NCI-H2107 treated with DMSO at 0.1 percent for 48 hours (cell line): ENCODE results near the gene LMAN2.

ENCODE experiments used
- DNase-seq: peaks from one replicate; lab custom pipeline; 2025; ENCODE audit not compliant: unreplicated experiment; lab: John Stamatoyannopoulos, UW

The LMAN2 gene

DNA sequence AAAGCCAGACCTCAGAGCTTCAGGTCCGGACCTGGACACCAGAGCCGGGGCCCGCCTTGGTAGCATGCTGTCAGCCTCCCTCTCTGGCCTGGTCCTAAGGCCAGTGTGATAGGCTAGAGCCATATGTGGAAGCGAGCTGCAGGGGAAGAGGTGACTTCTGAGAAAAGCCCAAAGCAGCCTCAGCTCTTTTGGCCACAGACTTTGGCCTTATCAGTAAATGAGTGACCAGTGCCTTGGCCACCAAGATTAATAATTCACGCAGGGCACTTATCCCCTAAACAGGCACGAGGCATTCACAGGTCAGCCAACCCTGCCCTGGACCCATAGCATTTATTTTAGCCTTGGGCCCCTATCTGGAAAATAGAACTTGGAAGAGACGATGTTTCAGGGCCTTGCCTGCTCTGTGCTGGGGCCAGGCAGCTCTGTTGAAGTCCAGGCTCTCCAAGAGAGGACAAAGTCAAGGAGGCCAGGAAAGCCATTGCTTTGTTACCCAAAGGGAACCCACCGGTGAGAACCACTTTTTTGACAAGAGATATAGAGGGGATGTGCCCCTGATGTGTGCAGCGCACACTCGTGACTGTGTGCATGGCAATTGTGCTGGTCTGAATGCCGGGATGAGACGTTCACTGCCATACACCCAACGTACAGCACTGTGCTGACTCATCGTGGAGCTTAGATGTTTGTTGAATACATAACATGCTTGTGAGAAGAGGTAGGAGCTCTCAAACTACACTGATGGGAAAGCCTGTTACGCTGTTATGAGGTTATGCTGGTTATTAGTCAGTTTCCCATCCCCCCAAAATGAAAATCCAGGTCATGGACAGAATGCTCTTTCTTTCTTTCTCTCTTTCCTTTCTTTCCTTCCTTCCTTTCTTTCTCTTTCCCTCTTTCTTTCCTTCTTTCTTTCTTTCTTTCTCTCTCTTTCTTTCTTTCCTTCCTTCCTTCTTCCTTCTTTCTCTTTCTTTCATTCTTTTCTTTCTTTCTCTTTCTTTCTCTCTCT is 27.7 kb upstream of the LMAN2 start:
- DNase-seq = no peak

DNA sequence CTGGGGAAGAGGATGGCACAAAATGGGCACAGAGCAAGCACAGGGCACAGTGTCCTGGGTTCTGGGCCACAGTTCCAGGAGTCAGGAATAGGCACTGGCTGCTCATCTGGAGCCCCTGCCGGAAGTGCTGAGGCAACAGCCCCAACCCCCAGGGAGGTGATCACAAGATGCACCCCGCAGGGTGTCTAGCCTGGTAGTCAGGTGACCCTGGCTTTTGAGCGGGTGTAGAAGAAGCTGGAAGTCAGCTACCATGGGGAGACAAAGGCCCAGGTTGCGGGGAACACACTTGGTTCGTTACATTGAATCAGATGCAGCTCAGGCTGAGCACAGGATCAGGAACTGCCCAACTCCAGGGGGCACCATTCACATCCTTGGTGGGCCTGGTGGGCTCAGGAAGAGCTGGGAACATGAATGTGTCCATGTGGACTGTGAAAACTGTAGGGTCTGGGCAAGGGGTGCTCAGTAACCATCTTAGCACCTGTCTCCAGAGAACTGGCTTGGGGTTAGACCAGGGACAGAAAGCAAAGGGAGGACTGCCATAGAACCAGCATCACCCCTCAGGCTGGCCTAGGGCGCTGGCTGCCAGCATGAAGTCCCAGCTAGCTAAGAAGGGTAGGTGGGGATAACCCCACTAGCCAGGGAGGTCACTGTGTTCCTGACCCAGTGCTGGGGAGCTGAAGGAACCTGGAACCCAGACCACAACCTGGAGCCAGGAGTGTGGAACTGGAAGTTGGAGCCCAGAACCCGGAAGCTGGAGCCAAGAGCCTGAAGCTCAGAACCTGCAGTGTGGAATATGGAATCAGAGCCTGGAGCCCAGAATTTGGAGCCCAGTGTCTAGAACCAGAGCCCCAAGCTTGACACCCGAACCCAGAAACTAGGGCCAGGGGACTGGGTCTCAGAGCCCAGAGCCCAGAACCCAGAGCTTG is 26.6 kb upstream of the LMAN2 start:
- DNase-seq = no peak

DNA sequence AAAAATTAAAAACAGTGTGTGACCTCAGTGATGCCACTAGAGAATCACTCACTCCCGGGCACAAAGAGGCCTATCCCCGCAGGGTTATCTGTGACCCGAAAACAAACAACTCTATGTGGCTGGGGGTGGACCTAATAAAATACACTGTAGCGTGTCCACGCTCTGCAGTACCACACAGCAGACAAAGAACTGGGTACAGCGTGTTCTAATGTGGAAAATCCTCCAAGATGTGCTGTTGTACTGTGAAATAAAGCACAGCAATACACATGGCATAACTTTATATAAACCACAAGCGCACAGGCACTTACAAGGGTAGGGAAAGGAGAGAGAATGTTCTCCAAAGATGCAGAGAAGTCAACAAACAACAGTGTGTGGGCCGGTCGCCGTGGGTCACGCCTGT is 24.6 kb upstream of the LMAN2 start:
- no peak for DNase-seq

DNA sequence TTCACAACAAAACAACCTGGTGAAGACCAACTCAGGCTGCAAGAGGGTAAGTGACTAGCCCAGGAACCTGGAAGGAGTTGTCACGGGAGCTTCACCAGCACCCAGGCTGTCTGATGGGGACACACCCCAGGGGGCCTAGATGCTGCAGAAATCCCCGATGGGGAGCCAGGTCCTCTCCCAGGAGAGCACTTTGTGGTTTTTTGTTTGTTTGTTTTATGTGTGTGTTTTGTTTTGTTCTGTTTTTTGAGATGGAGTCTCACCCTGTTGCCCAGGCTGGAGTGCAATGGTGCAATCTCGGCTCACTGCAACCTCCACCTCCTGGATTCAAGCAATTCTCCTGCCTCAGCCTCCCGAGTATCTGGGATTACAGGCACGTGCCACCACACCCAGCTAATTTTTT is 24.0 kb upstream of the LMAN2 start:
- DNase-seq = peak; percentile 24

DNA sequence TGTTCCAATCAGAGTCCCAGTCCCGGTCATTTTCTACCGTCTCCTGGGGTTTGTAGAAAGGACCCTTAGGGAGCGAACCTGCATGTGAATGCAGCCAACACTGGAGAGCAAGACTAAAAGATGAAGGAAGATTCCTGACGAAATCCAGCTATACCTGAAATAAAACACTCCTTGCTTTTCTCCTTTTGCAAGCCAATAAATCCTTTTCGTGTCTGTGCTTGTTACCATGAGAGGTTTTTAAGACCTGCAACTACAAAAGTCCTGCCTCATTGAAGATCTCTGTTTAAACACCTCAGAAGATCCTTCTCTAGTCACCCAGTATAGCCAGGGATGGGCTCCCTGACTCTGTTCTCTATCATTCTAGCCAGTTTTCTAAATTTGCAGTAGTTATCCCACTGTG is 22.7 kb upstream of the LMAN2 start:
- no peak for DNase-seq

DNA sequence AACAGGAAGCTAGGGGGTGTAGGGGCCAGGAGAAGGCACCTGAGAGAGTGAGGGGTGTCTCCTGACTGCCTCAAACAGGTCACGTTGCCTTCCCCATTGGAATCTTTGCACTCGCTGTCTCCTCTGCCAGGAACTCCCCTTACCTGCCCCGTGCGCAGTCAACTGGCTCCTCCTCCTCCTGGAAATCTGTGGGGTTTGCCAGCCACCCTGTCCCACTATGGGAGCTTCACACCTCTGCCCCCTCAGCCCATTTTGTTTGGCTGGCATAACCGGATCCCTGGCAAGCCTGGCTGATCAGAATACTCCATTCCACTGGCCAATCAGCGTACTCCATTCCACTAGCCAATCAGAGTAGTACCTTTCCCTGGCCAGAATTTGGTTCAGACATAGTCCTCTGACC is 22.3 kb upstream of the LMAN2 start:
- no peak for DNase-seq

DNA sequence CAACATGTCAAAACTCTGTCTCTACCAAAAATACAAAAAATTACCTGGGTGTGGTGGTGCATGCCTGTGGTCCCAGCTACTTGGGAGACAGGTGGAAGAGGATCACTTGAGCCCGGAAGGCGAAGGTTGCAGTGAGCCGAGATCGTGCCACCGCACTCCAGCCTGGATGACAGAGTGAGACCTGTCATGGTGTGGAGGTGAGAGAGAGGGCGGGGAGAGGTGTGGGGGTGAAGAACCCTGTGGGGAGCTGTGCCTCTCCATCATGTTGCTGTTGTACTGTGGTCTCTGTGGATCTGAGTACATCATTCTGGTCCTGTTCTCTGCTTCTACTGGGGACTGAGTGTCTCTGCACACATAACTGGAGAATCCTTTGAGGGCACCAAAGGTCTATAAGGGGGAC is 21.4 kb upstream of the LMAN2 start:
- no peak for DNase-seq

DNA sequence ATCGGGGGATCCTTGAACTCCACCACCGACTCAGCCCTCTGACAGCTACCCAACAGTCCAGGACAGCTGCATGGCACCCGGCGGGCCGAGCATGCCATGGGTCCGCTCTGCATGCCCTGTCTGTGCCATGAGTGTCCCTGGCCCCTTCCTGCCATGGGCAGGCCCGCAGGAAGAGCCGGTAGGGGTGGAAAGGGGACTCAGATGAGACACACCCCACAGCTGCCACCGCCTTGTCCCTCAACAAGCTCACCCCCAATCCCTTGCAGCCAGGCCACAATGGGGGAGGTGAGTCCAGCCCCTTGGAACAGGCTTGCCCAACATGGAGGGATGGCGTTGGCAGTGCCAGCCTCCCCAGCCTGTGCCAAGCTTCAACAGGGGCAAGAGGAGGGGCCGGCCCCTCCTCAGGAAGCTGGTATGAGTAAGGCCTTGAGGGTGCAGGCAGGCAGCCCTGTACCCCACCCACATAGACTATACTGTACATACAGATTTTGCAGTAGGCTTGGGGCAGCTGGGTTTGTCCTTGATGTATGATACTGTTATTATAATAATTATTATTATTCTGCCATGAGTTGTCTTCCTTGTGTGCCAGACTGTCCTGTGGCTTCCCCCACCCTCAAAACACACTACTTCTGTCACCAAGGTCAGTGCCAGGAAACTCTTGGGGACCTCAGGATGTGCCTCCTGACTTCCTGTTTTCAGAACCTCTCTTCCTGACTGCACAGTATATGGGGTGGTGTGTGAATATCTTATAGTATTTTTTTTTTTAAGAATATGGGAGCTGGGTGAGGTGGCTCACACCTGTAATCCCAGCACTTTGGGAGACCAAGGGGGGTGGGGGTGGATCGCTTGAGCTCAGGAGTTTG is 20.8 kb upstream of the LMAN2 start:
- DNase-seq = no peak

DNA sequence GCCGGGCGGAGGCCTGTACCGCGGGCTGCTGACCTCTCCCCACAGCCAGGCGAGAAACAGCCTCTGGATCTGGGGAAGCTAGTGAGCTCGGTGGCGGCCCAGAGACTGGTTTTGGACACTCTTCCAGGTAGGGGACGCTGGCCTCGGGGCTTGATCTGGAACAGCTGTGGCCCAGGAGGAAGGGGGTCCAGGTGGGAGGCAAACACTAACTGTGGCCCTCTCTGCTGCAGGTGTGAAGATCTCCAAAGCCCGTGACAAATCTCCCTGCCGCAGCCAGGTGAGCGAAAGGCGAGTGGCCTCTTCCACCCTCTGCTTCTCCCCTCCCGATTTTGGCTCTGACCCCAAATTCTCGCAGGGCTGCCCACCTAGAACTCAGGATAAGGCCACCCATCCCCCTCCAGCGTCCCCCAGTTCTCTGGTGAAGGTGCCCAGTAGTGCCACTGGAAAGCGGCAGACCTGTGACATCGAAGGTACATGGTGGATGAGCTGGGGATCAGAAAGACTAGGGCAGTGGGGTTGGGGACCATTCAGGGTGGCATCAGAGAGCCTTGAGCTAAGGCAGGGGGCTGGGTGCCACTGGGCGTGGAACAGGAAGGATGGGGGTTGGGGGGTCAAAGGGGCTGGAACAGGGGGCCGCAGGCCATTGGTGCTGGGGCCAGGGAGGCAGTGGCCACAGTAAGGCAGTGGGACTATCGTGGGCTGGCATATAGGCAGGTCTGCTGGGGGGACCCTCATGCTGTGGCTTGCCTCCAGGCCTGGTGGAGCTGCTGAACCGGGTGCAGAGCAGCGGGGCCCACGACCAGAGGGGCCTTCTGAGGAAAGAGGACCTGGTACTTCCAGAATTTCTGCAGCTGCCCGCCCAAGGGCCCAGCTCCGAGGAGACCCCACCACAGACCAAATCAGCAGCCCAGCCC is 19.9 kb upstream of the LMAN2 start:
- DNase-seq = no peak

DNA sequence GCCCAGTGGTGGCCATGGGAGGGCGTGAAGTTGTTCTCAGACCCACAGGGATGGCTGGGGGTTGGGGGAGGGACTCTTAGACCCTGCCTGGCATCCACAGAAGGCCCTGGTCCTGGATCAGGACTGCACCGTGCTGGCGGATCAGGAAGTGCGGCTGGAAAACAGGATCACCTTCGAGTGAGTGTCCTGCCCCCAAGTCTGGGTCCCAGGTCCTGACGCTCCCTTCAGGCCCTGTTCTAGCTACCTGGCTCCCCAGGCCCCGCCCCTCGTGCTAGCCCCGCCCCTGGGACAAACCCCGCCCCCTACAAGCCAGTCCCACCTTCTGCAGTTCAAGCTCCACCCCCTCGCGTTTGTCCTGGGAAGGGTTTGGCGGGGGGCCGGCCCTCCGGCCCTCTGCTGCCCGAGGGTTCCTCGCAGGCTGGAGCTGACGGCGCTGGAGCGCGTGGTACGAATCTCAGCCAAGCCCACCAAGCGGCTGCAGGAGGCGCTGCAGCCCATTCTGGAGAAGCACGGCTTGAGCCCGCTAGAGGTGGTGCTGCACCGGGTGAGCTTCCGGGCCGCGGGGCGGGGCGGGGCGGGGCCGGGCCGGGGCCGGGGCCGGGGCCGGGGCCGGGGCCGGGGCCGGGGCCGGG is 19.1 kb upstream of the LMAN2 start:
- DNase-seq = no peak

DNA sequence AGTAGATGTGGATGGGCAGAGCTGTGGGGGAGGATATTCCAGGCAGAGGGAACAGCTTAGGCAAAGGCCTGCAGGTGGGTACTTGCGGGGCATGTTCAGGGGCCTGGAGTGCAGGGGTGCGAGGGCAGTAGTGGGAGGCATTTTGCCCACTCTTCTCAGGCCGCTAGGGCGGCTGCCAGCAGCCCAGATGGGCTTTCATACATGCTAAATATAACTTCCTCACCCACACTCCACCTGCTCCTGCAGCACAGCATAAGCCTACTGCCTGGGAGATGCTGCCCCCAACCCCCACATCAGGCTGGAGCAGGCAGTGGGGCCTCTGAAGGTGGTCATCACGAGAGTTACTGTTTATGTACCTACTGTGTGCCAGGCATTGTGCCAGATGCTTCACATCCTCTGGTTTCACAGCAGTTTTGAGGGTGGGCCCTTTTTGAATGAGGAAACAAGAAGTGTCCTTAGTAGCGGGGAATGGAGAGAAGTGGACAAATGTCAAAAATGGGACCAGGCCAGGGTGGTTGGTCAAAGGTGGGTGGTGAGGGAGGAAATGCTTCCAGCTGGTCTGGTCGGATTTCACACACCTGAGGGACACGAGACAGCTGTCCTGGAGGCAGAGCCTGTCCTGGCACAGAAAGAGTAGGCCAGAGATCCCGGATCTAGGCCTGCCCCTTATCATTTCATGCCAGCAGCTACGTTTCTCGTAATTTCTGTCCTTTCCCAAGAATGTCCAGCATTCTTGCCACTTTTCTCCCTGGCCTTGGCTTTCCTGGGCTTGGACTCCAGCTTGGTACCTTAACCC is 18.4 kb upstream of the LMAN2 start:
- DNase-seq = no peak

DNA sequence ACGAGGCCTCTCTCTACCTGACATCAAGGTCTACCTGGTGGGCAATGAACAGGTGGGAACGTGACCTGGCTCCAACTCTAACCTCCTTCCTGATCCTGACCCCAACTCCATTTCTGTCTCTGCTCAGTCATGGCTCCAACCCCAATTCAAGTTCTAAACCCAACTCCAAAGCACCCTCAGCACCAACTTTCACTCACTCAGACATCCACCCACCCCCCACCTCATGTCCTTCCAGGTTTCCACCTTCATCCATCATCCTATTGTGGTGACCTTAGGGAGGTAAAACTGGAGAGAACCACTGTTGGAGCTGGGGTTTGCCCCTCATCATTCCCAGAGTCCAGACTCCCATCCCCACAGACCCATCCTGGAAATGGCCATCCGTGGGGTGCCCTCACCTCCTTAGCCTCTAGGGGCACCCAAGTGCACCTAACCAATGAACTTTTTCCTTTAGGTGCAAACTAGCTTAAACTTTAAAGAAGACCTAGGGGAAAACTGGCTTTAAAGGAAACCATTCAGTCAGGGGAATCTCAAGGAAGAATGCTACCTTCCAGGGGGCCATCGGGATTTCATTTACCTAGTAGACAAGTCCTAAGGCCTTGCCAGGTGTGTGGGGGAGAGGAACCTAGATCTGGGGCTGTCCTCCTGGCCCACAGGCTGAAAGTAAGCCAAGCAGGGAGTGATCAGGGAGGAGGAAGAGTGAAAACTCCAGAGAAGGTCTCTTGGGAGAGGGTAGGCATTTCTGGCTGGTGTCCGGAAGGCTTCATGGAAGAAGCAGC is 17.6 kb upstream of the LMAN2 start:
- no peak for DNase-seq

DNA sequence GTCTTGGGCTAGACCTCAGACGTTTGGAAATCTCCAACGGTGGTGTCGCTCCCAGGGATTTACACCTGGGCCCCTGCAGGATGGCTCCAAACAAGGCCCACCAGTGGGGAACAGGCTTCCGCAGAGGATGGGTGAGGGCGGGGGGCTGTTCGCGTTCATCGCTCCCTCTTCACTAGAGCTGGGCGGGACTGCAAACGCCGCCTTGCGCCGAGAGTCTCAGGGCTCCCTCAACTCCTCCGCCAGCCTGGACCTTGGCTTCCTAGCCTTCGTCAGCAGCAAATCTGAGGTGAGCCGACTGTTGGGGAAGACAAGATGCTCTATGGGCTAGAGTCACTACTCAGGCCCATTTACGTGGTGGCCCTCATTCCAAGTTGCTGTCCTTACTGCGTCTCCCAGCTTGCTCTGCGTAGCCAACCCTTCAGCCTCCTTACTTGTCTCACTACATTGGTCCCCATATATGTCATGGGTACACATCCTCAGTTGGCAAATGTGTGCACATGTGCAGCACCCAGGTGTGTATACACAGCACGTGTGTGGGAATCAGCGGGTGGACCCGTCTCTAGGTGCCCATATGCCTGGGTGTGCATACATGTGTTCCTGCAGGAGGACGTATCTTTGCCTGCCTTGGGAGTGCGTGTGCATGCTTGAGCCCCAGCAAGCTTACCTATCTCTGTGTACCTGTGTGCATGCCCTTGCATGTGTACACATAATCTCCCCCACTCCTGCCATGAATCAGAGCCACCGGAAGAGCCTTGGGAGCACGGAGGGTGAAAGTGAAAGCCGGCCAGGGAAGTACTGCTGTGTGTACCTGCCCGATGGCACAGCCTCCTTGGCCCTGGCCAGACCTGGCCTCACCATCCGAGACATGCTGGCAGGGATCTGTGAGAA is 16.8 kb upstream of the LMAN2 start:
- no peak for DNase-seq

DNA sequence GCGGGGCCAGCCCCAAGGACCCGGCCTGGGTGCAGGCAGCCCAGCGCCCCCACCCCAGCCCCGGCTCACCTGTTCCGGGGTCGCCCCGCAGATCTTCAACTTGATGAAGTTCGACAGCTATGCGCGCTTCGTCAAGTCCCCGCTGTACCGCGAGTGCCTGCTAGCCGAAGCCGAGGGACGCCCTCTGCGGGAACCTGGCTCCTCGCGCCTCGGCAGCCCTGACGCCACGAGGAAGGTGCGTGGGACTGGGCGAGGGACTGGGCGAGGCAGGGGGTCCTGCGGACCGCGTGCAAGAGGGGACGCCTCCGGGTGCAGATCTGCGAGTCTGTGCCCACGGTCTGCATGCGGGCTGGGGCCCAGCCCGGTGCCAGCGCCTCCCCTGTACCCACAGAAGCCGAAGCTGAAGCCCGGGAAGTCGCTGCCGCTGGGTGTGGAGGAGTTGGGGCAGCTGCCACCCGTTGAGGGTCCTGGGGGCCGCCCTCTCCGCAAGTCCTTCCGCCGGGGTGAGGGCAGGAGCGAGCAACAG is 15.9 kb upstream of the LMAN2 start:
- no peak for DNase-seq

DNA sequence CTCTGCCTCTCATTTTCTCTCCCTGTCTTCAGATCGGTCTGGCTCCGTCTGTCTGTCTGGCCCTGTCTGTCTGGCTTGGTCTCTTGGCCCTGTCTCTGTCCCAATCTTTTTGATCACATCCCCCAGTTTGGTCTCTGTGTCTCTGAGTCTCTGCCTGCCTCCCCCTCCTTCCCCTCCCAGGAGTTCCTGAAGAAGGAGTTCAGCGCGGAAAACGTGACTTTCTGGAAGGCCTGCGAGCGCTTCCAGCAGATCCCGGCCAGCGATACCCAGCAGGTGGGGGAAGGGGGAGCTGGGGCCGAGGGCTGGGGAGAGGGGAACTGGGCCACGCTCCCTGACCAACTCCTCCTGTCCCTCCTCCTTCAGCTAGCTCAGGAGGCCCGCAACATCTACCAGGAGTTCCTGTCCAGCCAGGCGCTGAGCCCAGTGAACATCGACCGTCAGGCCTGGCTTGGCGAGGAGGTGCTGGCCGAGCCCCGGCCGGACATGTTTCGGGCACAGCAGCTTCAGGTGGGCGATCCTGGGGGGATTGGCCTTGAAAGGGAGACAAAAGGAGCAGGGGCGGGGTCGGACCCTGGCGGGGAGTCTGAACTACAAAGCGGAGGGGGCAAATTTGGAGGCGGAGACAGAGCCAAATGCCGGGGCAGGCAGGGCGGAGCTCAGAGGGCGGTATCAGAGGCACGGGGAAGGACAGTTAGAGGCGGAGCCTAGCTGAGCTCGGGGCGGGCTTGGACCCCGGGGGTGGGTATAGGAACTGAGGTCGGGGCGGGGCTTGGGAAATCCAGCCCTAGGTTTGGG is 15.3 kb upstream of the LMAN2 start:
- no peak for DNase-seq
